Activated T-cell treated with anti-CD3 and anti-CD28 coated beads, Interleukin-2, amount 50 U/mL, for 1 hour (primary cell): ENCODE results near the gene ZFAND2A.
"Not testable (repeated sequence)": the region's sequence is repeated elsewhere in the genome, so short reads cannot be mapped to it uniquely, and the experiment has no call there.

Experiments used
- DNase-seq: peaks from one replicate; pipeline ENCODE4 v3.0.0-alpha.2; 2020

ZFAND2A gene

DNA sequence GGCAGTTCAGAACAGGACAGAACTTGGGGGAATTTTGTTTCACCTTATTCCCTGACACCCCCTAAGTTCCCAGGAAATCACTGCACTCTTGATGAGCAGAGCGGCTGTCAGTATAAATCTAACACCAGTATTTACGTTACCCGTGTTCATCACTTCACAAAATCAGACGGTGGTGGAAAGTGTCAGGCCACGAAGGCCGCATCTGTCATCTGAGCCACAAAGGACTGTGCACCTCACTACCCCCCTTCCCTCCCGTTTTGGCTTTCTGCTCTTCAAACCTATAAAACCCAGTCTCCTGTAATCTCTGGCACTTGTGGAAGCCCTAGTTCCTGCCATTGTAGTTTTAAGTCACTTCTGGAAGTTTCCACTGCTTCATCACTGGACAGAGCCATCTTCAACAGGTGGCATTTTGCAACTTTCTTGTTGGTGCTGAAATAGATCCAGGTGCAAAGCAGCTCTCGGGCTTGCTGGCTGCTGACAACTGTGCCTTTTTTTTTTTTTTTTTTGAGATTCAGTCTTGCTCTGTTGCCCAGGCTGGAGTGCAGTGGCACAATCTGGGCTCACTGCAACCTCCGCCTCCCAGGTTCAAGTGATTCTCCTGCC lies 9.5 kb downstream of the ZFAND2A start:
- no peak for DNase-seq

DNA sequence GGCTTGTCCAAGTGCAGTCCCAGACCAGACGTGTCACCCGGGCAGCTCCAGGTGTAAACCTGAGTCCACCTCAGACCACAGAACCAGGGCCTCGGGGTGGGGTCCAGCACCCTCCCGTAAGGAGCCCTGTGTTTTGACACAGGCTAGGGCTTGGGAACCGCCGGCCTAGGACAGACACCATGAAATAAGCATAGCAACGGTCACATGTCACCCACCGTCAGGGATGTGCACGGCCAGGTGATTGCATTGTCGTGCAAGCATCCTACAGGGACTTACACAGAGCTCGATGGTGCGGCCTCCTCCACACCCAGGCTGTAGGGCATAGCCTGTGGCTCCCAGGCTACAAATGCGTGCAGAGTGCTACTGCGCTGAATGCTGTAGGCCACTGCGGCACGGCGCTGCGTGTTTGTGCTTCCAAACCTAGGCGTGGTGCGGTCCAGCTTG lies 10.6 kb downstream of the ZFAND2A start:
- DNase-seq: no peak

DNA sequence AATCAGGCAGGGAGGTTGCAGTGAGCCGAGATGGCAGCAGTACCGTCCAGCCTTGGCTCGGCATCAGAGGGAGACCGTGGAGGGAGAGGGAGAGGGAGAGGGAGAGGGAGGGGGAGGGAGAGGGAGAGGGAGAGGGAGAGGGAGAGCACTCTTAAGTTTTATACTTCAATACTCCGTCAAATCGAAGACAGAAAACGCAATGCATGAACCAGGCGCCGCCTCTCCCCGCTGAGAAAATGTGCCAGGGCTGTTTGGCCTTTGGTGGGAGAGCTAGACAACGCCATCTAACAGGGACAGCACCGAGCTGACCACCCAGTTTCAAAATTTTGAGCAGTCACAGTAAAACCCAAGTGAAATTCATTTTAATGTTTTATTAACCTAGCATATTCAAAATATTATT lies 12.1 kb downstream of the ZFAND2A start:
- not testable (repeated sequence) for DNase-seq

DNA sequence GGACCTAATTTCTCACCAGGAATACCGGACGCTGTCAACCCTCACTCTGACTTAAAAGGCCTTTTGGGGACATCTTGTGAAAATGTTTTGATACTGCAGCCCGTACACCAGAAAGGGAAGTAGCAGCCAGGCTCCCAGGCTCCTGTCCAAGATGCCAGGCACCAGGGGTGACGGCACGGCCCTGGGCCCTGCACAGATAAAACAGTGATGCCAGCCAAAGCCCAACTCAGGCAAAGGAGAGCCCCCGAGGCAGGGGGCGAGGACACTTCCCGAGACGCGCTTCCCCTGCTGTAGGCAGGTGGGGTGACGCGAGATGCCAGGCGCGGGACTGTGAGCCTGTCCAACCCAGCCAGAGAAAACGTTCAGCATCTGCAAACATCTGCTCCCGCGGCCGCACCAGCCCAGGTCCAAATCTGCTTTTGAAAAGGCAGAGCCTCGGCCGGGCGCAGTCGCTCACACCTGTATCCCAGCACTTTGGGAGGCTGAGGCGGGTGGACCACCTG lies 15.7 kb downstream of the ZFAND2A start:
- no peak for DNase-seq

DNA sequence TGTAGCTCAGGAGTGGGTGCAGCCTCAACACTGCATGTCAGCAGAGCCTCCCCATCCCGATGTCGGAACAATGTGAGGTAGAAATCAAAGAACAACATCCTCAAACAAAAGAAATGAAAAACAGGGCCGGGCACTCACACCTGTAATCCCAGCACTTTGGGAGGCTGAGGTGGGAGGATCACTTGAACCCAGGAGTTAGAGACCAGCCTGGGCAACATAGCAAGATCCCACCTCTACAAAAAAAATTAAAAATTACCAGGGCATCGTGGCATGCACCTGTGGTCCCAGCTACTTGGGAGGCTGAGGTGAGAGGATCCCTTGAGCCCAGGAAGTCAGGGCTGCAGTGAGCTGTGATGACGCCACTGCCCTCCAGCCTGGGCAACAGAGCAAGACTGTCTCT lies 17.0 kb downstream of the ZFAND2A start:
- DNase-seq: not testable (repeated sequence)

DNA sequence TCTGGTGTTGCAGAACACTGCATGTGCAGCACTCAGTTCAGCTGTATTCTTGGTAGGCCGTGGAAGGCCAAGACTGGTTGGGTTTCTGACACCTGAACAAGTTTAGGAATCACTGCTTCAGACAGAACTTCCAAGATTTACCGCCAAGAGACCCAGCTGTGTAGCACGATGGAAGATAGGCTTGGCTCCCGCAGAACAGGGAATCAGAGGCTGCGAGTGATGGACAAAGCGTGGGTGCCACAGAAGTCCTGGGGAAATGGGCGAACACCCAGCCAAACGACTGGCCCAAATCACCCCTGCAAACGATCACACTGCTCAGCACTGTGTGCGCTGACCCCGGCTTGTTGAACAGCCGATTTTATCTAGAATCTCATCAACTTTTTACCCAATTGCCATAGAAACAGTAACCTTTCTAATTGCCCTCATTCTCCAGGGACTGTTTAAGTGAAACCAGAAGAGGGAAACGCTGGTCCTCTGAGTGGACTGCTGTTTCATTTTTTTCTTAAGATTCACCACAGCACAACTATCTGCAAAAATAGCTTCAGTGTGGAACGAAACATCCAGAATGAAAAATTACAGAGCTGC lies 17.9 kb downstream of the ZFAND2A start:
- no peak for DNase-seq

DNA sequence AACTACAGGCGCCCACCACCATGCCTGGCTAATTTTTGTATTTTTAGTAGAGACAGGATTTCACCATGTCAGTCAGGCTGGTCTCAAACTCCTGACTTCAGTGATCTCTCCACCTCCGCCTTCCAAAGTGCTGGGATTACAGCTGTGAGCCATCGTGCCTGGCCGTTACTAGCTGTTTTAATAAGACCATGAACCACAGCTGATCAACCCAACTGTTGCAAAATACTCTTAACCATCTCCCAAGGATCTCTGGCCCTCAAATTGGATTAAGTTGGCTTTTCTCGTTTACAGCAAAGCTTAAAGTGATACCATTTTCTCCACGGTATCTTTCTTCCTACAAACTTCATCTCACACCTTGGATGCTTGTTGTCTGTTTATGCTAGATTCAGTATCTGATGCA lies 18.3 kb downstream of the ZFAND2A start:
- DNase-seq: no peak

DNA sequence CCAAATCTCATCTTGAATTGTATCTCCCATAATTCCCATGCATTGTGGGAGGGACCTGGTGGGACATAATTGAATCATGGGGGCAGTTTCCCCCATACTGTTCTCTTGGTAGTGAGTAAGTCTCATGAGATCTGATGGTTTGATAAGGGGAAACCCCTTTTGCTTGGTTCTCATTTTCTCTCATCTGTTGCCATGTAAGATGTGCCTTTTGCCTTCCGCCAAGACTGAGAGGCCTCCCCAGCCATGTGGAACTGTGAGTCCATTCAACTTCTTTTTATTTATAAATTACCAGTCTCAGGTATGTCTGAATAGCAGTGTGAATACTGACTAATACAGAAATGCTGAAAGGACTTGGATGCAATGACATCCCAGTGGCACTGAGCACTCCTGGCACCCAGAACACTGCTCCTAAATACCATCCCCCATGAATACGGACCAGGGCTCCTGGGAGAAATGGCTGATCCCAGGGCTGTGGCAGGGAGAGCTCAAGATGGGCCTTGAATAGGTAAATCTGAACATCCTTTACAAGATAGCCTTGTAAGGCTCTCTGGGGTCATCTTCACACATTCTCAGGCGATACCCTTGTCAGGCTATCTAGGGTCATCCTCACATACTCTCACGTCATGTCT lies 19.4 kb downstream of the ZFAND2A start:
- no peak for DNase-seq

DNA sequence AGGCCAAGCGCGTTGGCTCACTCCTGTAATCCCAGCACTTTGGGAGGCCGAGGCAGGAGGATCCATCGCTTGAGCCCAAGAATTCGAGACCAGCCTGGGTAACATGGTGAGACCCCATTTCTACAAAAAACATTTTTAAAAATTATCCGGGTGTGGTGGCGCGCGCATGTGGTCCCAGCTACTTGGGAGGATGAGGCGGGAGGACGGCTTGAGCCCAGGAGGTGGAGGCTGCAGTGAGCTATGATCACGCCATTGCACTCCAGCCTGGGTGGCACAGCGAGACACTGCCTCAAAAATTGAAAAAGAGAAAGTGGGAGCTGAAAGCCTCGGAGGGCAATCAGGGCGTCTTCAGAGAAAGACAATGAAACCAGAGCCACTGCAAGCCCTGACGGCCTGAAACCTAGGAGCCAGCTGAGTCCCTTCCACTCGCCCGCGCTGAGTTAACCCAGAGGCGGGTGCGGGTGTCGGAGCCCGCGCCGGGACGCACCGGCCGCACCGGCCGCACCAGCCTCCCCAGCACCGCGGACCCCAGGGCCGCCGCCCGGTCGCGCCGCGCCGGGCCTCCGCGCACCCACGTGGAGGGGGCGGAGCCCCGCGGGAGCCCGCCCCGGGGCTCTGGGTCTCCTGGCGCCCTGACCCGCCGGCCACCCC lies 22.4 kb downstream of the ZFAND2A start:
- no peak for DNase-seq

DNA sequence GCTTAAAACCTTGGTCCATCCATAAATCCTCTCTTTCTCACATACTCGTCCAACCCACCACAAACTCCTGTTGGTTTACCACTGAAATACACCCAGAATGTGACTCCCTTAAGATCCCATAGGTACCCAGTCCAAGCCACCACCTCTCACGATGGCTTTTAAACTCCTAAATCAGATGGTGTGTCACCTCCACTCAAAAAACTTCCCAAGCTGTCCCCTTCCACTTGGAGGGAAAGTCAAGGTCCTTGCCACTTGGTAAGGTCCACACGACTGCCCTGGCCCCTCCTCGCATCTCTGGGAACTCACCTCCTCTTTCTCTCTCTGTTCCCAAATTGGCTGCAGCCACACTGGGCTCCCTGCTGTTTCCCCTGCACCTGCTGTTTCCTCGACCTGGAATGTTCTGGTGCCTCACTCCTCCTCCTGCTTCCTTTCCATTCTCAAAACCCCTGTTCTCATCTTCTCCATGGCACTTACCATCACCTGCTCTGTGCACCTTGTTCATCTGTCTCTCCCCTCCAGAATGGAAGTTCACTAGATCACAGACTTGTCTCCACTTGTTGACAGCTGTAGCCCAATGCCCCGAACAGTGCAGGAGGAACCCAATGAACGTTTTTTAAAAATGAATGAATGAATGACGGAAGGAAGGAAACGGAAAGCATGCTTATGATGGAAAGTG lies 23.0 kb downstream of the ZFAND2A start:
- DNase-seq: no peak

DNA sequence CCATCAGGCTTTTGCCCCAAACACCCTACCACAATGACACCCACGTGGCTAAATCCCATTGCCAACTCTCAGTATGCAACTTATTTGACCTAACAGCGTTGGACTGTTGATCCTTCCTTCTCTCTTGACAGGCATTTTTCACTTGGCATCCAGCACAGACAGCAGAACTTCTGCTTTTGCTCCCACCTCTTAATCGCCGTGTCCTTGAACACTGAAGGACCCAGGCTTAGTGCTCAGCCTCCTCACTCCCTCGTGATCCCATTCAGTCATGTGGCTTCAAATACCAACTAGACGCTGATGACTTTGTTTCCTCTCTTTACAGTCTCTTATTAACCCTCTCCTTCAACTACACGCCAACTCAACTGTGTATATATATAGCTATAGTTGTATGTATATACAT lies 25.0 kb downstream of the ZFAND2A start:
- no peak for DNase-seq

DNA sequence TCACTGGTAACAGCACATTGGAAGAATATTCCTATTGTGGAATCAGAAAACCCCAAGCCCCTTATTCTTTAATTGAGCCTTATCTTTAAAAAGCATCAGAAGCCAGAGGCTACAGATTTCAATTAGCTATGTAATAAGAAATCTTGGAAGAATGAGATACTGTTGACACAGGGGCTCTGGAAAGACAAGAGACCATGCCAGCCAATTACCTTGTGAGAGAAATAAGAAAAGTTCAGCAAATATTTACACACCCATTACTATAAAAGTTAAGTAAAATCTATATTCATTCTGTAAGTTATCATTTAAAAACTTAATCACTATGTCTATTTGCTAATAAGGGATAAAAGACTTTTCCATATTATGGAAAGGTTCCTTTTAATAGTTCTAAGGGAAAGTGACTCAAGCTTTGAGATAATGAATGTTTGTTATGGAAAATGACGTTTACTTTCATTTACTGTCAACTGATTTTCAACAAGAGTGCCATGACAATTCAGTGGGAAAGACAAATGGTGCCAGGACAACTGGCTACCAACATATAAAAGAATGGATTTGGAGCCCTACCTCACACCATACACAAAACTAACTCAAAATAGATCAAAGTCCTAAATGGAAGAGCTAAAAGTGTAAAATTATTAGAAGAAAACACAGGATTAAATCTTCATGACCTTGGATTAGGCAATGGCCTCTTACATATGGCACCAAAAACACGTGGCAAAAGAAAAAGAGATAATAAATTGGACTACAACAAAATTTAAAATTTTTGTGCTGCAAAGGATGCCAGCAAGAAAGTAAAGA lies 28.3 kb downstream of the ZFAND2A start:
- no peak for DNase-seq

DNA sequence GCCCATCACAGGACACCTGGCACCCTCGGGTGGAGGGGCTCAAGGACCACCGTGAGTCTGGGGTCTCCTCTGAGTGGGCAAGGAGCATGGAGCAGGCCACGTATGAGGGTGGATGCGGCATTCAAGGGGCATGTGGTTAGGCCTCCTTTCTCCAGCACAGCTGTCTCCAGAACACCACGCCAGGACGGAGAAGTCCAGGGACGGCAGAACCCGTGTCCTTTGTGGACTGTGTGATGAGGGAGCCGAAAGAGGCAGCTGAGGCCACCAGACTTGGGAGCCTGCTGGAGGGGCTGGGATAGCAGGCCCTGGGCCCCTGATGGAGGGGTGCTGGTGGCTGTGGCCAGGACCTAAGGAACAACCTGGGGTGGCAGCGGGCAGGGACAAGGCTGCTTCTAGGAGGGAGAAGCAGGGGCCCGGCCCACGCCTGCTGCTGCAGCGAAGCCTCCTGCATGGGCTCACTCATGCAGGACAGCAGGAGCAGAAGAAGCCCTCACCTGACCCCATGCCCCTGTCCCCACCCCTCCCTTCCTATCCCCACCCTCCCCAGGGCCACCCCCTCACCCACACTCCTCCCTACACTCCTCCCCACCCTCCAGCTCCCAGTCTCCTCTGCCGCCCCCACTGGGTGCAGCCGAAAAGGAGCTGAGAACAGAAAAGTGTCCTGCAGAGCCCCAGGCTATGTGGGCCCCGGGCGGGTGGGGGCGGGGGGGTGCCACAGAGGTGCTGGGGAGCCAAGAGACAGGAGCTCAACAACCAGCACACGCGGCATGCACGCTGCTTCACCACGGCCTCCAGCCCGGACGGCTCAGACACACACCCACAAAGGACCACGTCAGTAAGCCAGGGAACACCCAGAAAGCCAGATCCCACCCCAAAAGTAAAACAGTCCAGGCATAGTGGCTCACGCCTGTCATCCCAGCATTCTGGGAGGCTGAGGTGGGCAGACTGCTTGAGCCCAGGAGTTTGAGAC lies 29.7 kb downstream of the ZFAND2A start:
- no peak for DNase-seq

DNA sequence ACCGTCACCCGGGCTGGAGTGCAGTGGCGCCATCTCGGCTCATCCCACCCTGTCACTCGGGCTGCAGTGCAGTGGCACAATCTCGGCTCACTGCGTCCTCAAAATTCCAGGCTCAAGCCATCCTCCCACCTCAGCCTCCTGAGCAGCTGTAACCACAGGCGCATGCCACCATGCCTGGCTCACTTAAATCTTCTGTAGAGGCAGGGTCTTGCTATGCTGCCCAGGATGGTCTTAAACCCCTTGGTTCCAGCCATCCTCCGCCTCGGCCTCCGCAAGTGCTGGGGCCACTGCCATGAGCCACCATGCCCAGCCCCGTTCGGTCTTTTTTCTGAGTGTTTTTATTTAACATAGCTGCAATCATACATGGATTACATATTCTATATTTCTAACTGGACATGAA lies 30.6 kb downstream of the ZFAND2A start:
- DNase-seq: no peak

DNA sequence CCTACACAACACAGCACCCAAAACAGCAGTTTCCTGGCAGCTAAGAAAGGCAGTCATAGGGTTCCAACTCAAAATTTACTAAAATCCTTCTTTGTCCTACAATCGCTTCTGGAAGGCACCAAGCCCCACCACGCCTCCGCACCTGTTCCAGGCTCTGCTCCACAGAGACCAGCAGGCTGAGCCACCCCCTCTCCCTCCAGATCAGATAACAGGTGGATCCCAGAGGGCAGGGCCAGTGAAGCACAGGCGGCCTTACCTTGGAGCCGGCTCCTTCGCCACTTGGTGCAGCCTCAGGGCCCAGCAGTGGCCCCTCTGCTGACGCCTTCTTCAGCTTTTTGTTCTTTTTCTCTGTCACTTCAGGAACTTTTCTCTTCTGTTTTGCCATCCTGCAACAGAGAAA lies 33.0 kb downstream of the ZFAND2A start:
- no peak for DNase-seq

DNA sequence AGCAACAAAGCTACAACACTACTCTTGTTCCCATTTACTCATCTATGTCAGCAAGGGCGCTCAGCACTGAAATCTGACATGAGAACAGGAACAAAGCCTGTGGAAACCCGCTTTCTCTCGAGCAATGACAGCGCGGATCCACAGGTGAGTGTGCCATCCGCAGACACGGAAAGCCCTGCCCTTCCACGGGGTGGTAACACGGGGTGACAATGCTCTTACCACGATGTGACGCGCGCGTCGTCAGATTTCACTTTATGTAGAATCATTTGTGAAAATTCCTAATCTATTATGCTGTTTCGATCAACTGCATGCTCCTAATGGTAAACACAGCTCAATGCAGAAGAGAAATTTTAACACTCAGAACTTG lies 34.4 kb downstream of the ZFAND2A start:
- DNase-seq: no peak

DNA sequence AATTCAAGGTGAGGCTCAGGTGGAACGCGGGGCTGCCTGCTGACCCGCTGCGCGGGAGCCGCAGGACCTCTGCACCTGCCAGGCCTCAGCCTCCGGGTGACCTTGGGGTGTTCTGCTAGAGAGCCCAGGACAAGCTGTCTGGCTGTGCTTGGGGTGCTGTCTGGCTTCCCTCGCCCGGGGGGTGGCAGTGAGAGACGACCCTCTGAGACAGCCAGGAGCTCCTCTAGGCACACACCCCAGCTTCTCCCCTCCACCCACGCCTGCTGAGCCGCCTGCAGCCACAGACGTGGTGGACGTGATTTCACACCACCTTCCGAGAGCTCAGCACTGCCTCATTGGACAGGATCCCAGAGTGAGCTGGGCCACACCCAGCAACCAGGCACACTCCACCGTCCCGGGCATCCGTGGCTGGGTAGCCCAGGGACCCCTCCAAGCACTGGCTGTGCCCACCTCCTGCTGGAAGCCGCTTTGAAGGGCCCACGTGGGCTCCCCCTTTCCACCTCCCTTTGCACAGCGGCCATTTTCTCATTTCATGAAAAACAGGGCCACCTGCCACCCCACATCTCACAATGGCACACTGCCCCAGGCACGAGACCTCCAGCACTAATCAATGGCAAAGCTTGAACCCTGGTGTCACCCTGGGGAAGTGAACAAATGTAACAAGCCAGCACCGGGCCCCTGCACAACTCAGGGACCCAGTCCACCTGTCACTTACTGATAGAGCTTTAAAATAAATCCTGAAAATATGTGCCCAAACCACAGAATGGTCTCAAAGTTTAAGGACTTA lies 35.0 kb downstream of the ZFAND2A start:
- no peak for DNase-seq

DNA sequence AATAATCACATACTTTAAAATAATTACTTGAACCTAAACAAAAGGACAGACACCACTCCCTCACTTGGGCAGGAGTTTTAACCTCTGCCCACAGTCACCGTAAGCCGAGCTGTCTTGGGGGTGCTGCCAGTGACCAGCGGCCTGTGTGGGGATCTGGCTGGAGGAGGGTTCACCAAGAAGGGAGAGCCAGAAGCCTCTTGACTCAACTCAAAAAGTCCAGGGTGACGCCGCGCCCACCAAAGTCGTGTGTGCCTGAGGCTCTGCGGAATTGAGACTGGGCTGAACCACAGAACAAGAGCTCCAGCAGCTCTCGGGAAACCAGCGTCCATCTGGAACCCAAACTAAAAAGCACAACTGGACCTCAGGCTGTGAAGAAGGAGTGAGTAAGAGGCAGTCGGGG lies 35.8 kb downstream of the ZFAND2A start:
- no peak for DNase-seq

DNA sequence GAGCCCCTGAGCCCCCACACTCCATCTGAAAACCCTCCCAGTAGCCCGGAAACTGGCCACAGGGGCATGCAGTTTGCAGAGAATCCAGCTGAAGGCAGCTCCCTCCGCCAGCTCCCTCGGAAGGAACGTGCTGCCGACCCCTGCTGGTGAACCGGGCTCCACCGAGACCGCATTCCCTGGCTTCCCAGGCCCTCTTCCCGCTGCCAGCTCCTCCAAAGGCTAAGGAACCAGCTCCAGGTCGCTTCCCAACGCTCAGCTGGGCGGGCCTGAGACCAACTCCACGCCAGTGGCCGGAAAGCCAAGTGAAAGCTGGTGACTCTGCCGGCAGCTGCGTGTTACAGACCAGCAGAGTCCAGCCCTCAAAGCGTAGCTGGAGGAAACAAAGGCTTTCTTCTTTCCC lies 36.3 kb downstream of the ZFAND2A start:
- DNase-seq: no peak

DNA sequence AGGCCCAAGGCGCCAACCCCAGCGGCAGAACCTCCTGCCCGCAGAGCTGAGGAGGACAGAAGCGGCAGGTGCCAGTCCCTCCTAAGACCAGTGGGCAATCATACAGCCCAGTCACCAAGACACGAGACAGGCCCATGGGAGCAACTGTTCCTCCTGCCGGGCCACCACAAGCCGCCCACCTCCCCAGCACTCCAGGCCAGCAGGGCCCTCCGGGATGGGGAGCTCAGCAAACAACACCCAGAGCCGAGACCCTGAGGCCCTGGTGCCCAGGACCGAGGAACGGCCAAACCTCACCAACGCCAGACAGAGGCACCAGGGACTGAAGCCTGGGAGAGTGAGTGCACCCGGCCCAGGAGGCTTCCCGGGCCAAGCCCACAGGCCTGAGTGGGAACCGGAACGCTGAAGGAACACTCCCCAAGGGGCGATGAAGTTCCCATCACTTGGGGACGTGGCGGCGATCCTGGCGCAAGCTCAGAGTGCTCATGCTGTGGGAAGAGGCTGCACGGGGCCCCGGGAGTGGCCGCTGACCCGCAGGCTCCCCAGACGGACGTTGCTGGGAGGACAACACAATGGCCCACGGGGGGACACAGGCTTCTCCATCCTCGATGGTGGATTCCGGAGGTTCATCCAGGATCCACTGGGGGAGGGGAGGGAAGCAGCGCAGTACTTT lies 37.0 kb downstream of the ZFAND2A start:
- no peak for DNase-seq
